ENCODE measurements around the gene DPP10.

GRCh38 chr2:115733190-115733775 lies 1290.8 kb downstream of the DPP10 start:
- TF ChIP-seq SIN3A (IDR thresholded peaks at IDR 0.05; ENCODE audit: borderline replicate concordance, insufficient read depth, low read length), result no peak
- TF ChIP-seq POLR2AphosphoS5 (IDR thresholded peaks at IDR 0.05; ENCODE audit: low read depth, low read length), result no peak
- TF ChIP-seq REST (IDR thresholded peaks at IDR 0.05; ENCODE audit: insufficient read depth in 1 of 2, low read depth in 2 of 2, low read length in 2 of 2), result no peak
